CD14-positive monocyte (primary cell): ENCODE measurements around the gene FGFR3. TPM values are rescaled to one million over a fixed set of nuclear protein-coding genes. Genes with fewer than 3 reads are reported as not detected.
"Not testable (repeated sequence)": the region's sequence is repeated elsewhere in the genome, so short reads cannot be mapped to it uniquely, and the experiment has no call there.

Experiments
- DNase-seq, 3 donors: peaks; one replicate each; pipeline ENCODE4 v3.0.0-alpha.2; 2011 to 2022
- H2AFZ ChIP-seq: 2 replicates; pipeline ENCODE4 v1.6.0; 2012; ENCODE audit warnings: mild to moderate bottlenecking, low read depth, low read length, inconsistent platforms; ENCODE audit not compliant: insufficient read depth, poor library complexity, severe bottlenecking
- H3K27ac ChIP-seq, 2 donors: 1 replicate in 1 of 2; 2 replicates in 1 of 2; pipeline ENCODE4 v1.5.1; 2012 to 2013; ENCODE audit warnings: low read length in 2 of 2, control low read depth in 1 of 2, inconsistent platforms in 1 of 2, low read depth in 1 of 2, mild to moderate bottlenecking in 1 of 2
- H3K27me3 ChIP-seq, 2 donors: one replicate each; pipeline versions ENCODE4 v1.6.0 to v1.6.1; 2011 to 2013; ENCODE audit warnings: low read length in 2 of 2; ENCODE audit not compliant: control insufficient read depth in 2 of 2, insufficient read depth in 2 of 2
- H3K36me3 ChIP-seq, 2 donors: replicated peaks in 1 of 2; 1 replicate in 1 of 2; 2 replicates in 1 of 2; pipeline versions ENCODE4 v1.5.1 to v1.6.1; 2012 to 2013; ENCODE audit warnings: low read length in 2 of 2, control low read depth in 1 of 2, inconsistent platforms in 1 of 2, mild to moderate bottlenecking in 1 of 2; ENCODE audit not compliant: insufficient read depth in 2 of 2, control insufficient read depth in 1 of 2
- H3K4me1 ChIP-seq, 2 donors: 1 replicate in 1 of 2; 2 replicates in 1 of 2; pipeline versions ENCODE4 v1.5.1 to v1.6.1; 2012 to 2013; ENCODE audit warnings: low read length in 2 of 2, control low read depth in 1 of 2, inconsistent platforms in 1 of 2, mild to moderate bottlenecking in 1 of 2, moderate library complexity in 1 of 2; ENCODE audit not compliant: insufficient read depth in 2 of 2, control insufficient read depth in 1 of 2
- H3K4me2 ChIP-seq: replicated peaks from 2 replicates; pipeline ENCODE3; 2012; ENCODE audit warnings: low read length, moderate library complexity, mild to moderate bottlenecking; ENCODE audit not compliant: poor library complexity, severe bottlenecking; ENCODE audit errors: extremely low read depth
- H3K4me3 ChIP-seq, 3 experiments: fragments of 200-600 bp in 1 of 3; sonication (generic) in 1 of 3; replicated peaks in 1 of 3; 1 replicate in 2 of 3; 2 replicates in 1 of 3; pipeline ENCODE4 v1.5.1; 2011 to 2013; ENCODE audit warnings: low read length in 3 of 3, mild to moderate bottlenecking in 3 of 3, control low read depth in 2 of 3, low read depth in 2 of 3, inconsistent platforms in 1 of 3, moderate library complexity in 1 of 3
- H3K79me2 ChIP-seq: 2 replicates; pipeline ENCODE4 v1.6.0; 2012; ENCODE audit warnings: mild to moderate bottlenecking, control low read depth, inconsistent platforms, low read length, moderate library complexity; ENCODE audit not compliant: insufficient read depth
- H3K9ac ChIP-seq: 2 replicates; pipeline ENCODE4 v1.6.0; 2017; ENCODE audit warnings: low read length, mild to moderate bottlenecking; ENCODE audit not compliant: insufficient read depth, poor library complexity, severe bottlenecking
- H3K9me3 ChIP-seq, 2 donors: replicated peaks in 1 of 2; 1 replicate in 1 of 2; 2 replicates in 1 of 2; pipeline versions ENCODE4 v1.5.1 to v1.6.1; 2012 to 2013; ENCODE audit warnings: low read length in 2 of 2, control low read depth in 1 of 2; ENCODE audit not compliant: control insufficient read depth in 1 of 2, insufficient read depth in 1 of 2
- H4K20me1 ChIP-seq: 2 replicates; pipeline ENCODE4 v1.6.0; 2012; ENCODE audit warnings: mild to moderate bottlenecking, low read length, control low read depth, moderate library complexity; ENCODE audit not compliant: insufficient read depth
- H3K27ac Mint-ChIP-seq, 7 donors: one replicate each; pipeline ENCODE4 v1.8.0; 2020; ENCODE audit warnings: mild to moderate bottlenecking in 7 of 7, mixed read lengths in 7 of 7, moderate library complexity in 6 of 7, inconsistent platforms in 2 of 7
- H3K27me3 Mint-ChIP-seq, 3 donors: one replicate each; pipeline ENCODE4 v1.8.0; 2021 to 2022; ENCODE audit warnings: low read depth in 3 of 3, mild to moderate bottlenecking in 3 of 3, mixed read lengths in 3 of 3, moderate library complexity in 3 of 3, inconsistent platforms in 1 of 3
- H3K36me3 Mint-ChIP-seq, 2 donors: one replicate each; pipeline ENCODE4 v1.8.0; 2020; ENCODE audit warnings: mixed read lengths in 2 of 2, inconsistent platforms in 1 of 2, mild to moderate bottlenecking in 1 of 2
- H3K4me1 Mint-ChIP-seq: one replicate; pipeline ENCODE4 v1.8.0; 2020; ENCODE audit warnings: mild to moderate bottlenecking, mixed read lengths
- H3K4me3 Mint-ChIP-seq, 2 donors: one replicate each; pipeline ENCODE4 v1.8.0; 2020; ENCODE audit warnings: mild to moderate bottlenecking in 2 of 2, mixed read lengths in 2 of 2, moderate library complexity in 1 of 2
- H3K9me3 Mint-ChIP-seq, 7 donors: one replicate each; pipeline ENCODE4 v1.8.0; 2020 to 2022; ENCODE audit warnings: mixed read lengths in 7 of 7, mild to moderate bottlenecking in 6 of 7, moderate library complexity in 6 of 7, inconsistent platforms in 2 of 7
- WGBS: methylation state at CpG from one replicate; pipeline ENCODE4 v1.1.5; 2013; ENCODE audit warnings: missing lambda C conversion rate; ENCODE audit not compliant: insufficient coverage; 5-methylcytosine and 5-hydroxymethylcytosine counted together
- intact Hi-C, 2 donors: fragments of 100-400 bp; cut with micrococcal nuclease; formaldehyde crosslinking; loops; one replicate each; pipeline versions ENCODE4 v1.15.0 to v1.15.1; 2023
- polyA plus RNA-seq, 3 donors: library from polyadenylated mRNA; depleted of rRNA in 1 of 3; unstranded in 2 of 3; stranded (reverse) in 1 of 3; fragments of 300-500 nt in 2 of 3; fragments of >200 nt in 1 of 3; fragmentation: Illumina TruSeq in 2 of 3; gene quantifications; 1 replicate in 2 of 3; 2 replicates in 1 of 3; pipeline ENCODE4 v1.2.3, GENCODE V29; 2012 to 2021
- TF ChIP-seq, protein P1 (sequence below): fragments of 200-600 bp; IDR thresholded peaks from one replicate; pipeline ENCODE4 v1.8.0; 2022; ENCODE audit warnings: antibody characterized with exemption, mild to moderate bottlenecking

FGFR3 gene
- polyA plus RNA-seq, 3 donors = 0.07 TPM; not detected in 2

DNA sequence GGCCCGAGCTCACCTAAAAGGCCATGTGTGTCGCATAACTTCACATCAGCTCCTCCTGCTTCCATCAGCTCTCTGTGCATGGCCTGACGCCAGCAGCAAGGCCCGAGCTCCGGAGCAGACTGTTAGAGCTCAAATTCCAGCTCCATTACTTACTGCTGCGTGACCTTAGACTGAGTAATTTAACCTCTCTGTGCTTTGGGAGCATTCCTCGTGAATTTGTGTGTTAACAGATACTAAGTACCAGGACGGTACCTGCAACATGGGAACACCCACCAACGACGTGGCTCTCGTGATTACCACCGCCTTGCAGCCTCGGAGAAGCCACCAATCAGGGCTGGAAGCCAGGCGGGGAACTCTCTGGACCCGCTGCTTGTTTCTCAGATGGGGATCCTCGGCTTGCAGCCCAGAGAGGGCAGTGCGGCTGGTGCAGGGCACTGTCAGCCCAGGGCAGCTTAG lies 49.9 kb downstream of the FGFR3 start:
- WGBS = 96% methylated on average over 17 of the region's 17 CpGs
- peaks cover 5% of the 10 kb centered on the region for H4K20me1 ChIP-seq
- no peak for DNase-seq

DNA sequence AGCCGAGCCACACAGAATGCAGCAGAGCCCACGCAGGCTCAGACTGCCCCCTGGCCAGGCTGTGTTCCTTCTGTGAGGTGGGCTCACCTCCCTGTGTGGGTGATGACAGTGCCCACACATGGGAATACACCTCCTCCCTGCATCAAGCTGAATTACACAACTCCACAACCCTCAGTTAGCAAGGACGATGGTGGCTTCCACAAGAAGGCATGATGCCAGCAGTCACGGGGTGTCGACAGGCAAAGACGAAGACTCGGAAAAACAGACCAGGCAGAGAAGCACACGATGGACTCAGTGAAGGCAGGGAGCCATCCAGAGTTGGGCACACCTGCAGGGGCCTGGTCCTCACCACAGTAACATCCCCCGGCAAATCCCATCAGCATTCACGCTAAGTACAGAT lies 50.8 kb downstream of the FGFR3 start:
- H3K9ac ChIP-seq = no peak overlapping the region
- DNase-seq = no peak
- Mint-ChIP-seq H3K9me3 (peaks cover 0 to 2% (median 0%) of the 10 kb centered on the region in 7 donors), H3K36me3 (peaks cover 72 to 89% of the 10 kb centered on the region in 2 donors), H3K4me1 (no peaks in the 10 kb centered on the region), H3K27ac (peak overlapping the region in 1 of 7 donors; percentile 11), H3K4me3 (no peak overlapping the region), H3K27me3 (peaks cover 0 to 2% (median 0%) of the 10 kb centered on the region in 3 donors)
- H4K20me1 ChIP-seq = peaks cover 5% of the 10 kb centered on the region
- peaks cover 59 to 85% of the 10 kb centered on the region in 2 donors for H3K36me3 ChIP-seq
- H2AFZ ChIP-seq = no peak overlapping the region
- no peaks in the 10 kb centered on the region for H3K4me1 ChIP-seq
- intact Hi-C loops = no loop called here
- no peak overlapping the region for H3K4me3 ChIP-seq
- H3K9me3 ChIP-seq = no peaks in the 10 kb centered on the region
- no peak overlapping the region for H3K4me2 ChIP-seq
- peaks cover 12% of the 10 kb centered on the region for H3K79me2 ChIP-seq
- TF ChIP-seq, protein P1, sequence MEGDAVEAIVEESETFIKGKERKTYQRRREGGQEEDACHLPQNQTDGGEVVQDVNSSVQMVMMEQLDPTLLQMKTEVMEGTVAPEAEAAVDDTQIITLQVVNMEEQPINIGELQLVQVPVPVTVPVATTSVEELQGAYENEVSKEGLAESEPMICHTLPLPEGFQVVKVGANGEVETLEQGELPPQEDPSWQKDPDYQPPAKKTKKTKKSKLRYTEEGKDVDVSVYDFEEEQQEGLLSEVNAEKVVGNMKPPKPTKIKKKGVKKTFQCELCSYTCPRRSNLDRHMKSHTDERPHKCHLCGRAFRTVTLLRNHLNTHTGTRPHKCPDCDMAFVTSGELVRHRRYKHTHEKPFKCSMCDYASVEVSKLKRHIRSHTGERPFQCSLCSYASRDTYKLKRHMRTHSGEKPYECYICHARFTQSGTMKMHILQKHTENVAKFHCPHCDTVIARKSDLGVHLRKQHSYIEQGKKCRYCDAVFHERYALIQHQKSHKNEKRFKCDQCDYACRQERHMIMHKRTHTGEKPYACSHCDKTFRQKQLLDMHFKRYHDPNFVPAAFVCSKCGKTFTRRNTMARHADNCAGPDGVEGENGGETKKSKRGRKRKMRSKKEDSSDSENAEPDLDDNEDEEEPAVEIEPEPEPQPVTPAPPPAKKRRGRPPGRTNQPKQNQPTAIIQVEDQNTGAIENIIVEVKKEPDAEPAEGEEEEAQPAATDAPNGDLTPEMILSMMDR = no peak
- WGBS = 93% methylated on average over 7 of the region's 10 CpGs
- peak overlapping the region in 1 of 2 donors; percentile 26 for H3K27ac ChIP-seq
- no peaks in the 10 kb centered on the region for H3K27me3 ChIP-seq

More for the DNA sequence above, 49.9 kb downstream of the FGFR3 start:
- H3K4me3 Mint-ChIP-seq = no peak overlapping the region
- H3K9ac ChIP-seq = no peak overlapping the region
- peaks cover 75 to 92% of the 10 kb centered on the region in 2 donors for H3K36me3 Mint-ChIP-seq
- peaks cover 8% of the 10 kb centered on the region for H3K79me2 ChIP-seq
- no peaks in the 10 kb centered on the region for H3K4me1 ChIP-seq
- H2AFZ ChIP-seq = no peak overlapping the region
- no peaks in the 10 kb centered on the region for H3K4me1 Mint-ChIP-seq
- no peak overlapping the region for H3K27ac Mint-ChIP-seq
- intact Hi-C loops = no loop called here
- H3K9me3 ChIP-seq = no peaks in the 10 kb centered on the region
- no peak overlapping the region for H3K4me3 ChIP-seq
- no peak overlapping the region for H3K27ac ChIP-seq
- H3K36me3 ChIP-seq = peaks cover 65 to 90% of the 10 kb centered on the region in 2 donors
- TF ChIP-seq, protein P1 = no peak
- no peaks in the 10 kb centered on the region for H3K27me3 ChIP-seq
- peaks cover 0 to 2% (median 0%) of the 10 kb centered on the region in 3 donors for H3K27me3 Mint-ChIP-seq
- H3K4me2 ChIP-seq = no peak overlapping the region
- peaks cover 0 to 2% (median 0%) of the 10 kb centered on the region in 7 donors for H3K9me3 Mint-ChIP-seq

DNA sequence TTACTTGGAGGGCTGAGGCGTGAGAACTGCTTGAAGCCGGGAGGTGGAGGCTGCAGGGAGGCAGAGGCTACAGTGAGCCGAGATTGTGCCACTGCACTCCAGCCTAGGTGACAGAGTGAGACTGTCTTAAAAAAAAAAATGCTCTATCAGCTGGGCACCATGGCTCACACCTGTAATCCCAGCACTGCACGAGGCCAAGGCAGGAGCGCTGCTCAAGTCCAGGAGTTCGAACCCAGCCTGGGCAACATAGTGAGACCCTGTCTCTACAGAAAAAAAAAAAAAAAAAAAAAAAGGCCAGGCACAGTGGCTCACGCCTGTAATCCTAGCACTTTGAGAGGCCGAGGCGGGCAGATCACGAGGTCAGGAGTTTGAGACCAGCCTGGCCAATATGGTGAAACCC lies 51.5 kb downstream of the FGFR3 start:
- not testable (repeated sequence) for H3K4me3 ChIP-seq, H2AFZ ChIP-seq, H3K4me1 ChIP-seq, H3K27me3 ChIP-seq, H4K20me1 ChIP-seq, H3K4me1 Mint-ChIP-seq, H3K4me2 ChIP-seq, H3K27me3 Mint-ChIP-seq, H3K9ac ChIP-seq, H3K4me3 Mint-ChIP-seq, H3K9me3 Mint-ChIP-seq, H3K27ac ChIP-seq, H3K9me3 ChIP-seq, DNase-seq
- Histone ChIP-seq H3K79me2 (peaks cover 14% of the 10 kb centered on the region), H3K36me3 (peaks cover 51 to 80% of the 10 kb centered on the region in 2 donors)
- WGBS = 98% methylated on average over 8 of the region's 10 CpGs
- intact Hi-C loops = loop anchor here in 1 of 2 donors (5.0 kb wide), 1 partner anchor 63 kb away; no protein-coding TSS in a partner anchor
- Mint-ChIP-seq H3K36me3 (peaks cover 65 to 83% of the 10 kb centered on the region in 2 donors), H3K27ac (peak overlapping the region in 1 of 7 donors; percentile 52)
